HepG2 (cell line): ENCODE results near the gene DSTN. TPM values are rescaled to one million over a fixed set of nuclear protein-coding genes. Genes with fewer than 3 reads are reported as not detected.
A peak's percentile ranks its signal among the peaks of the same experiment; 100 is the strongest.

Experiments used
- ARHGAP35 ChIP-seq: sonication (generic); formaldehyde crosslinking; IDR thresholded peaks from 2 replicates; pipeline ENCODE4 v1.9.0; 2022; ENCODE audit warnings: mild to moderate bottlenecking, inconsistent platforms, moderate library complexity, missing genetic modification reagents, borderline replicate concordance
- ARNTL ChIP-seq: sonication (generic); formaldehyde crosslinking; IDR thresholded peaks from 2 replicates; pipeline ENCODE4 v1.4.0; 2020; ENCODE audit warnings: mild to moderate bottlenecking, missing genetic modification reagents
- CSRNP1 ChIP-seq: sonication (generic); formaldehyde crosslinking; IDR thresholded peaks from 2 replicates; pipeline ENCODE4 v1.8.1; 2023; ENCODE audit warnings: mild to moderate bottlenecking, missing genetic modification reagents
- FOXP1 ChIP-seq, 2 experiments: fragments of 450-650 bp in 1 of 2; IDR thresholded peaks; 2 replicates each; pipeline ENCODE4 v1.6.1; 2017 to 2018; ENCODE audit warnings: antibody characterized with exemption in 1 of 2
- MTA1 ChIP-seq: sonication (generic); formaldehyde crosslinking; IDR thresholded peaks from 2 replicates; pipeline ENCODE4 v1.4.0; 2020; ENCODE audit warnings: missing genetic modification reagents, mild to moderate bottlenecking, borderline replicate concordance
- MTERF4 ChIP-seq: sonication (generic); formaldehyde crosslinking; IDR thresholded peaks from 2 replicates; pipeline ENCODE4 v1.8.0; 2023; ENCODE audit warnings: mild to moderate bottlenecking, missing genetic modification reagents
- NFYC ChIP-seq: IDR thresholded peaks from 2 replicates; pipeline ENCODE4 v1.6.1; 2016; ENCODE audit warnings: missing genetic modification reagents, missing compliant biosample characterization
- NR3C1 ChIP-seq: sonication (generic); formaldehyde crosslinking; IDR thresholded peaks from 2 replicates; pipeline ENCODE4 v1.4.0; 2020; ENCODE audit warnings: missing genetic modification reagents
- PREB ChIP-seq: sonication (generic); formaldehyde crosslinking; IDR thresholded peaks from 2 replicates; pipeline ENCODE4 v1.4.0; 2020; ENCODE audit warnings: missing genetic modification reagents
- RFX1 ChIP-seq: fragments of 450-650 bp; IDR thresholded peaks from 2 replicates; pipeline ENCODE4 v1.6.1; 2017
- RFX3 ChIP-seq: IDR thresholded peaks from 2 replicates; pipeline ENCODE4 v1.6.1; 2016; ENCODE audit warnings: missing biosample characterization, missing genetic modification reagents
- SMAD3 ChIP-seq: sonication (generic); formaldehyde crosslinking; IDR thresholded peaks from 2 replicates; pipeline ENCODE4 v1.4.0; 2020; ENCODE audit warnings: missing genetic modification reagents
- THYN1 ChIP-seq: sonication (generic); formaldehyde crosslinking; IDR thresholded peaks from 2 replicates; pipeline ENCODE4 v1.8.1; 2023; ENCODE audit warnings: low read depth, mild to moderate bottlenecking, moderate library complexity, missing genetic modification reagents, borderline replicate concordance
- TOPORS ChIP-seq: sonication (generic); formaldehyde crosslinking; IDR thresholded peaks from 2 replicates; pipeline ENCODE4 v1.8.0; 2023; ENCODE audit warnings: mild to moderate bottlenecking, missing genetic modification reagents
- ZFY ChIP-seq: sonication (generic); formaldehyde crosslinking; IDR thresholded peaks from 2 replicates; pipeline ENCODE4 v1.4.0; 2020; ENCODE audit warnings: missing genetic modification reagents
- ZNF280B ChIP-seq: sonication (generic); formaldehyde crosslinking; IDR thresholded peaks from 2 replicates; pipeline ENCODE4 v1.5.0; 2020; ENCODE audit warnings: missing genetic modification reagents, mild to moderate bottlenecking, borderline replicate concordance
- ZNF598 ChIP-seq: sonication (generic); formaldehyde crosslinking; IDR thresholded peaks from 2 replicates; pipeline ENCODE4 v1.5.1; 2020; ENCODE audit warnings: mild to moderate bottlenecking, missing genetic modification reagents, borderline replicate concordance
- polyA plus RNA-seq, 8 experiments: library from polyadenylated mRNA; depleted of rRNA in 3 of 8; stranded (reverse) in 7 of 8; unstranded in 1 of 8; fragments of >200 nt; fragmentation: Illumina TruSeq in 4 of 8; extraction: Trizol in 4 of 8; gene quantifications; 2 replicates each; pipeline versions ENCODE4 v1.2.1 to v1.2.3, GENCODE V29; 2011 to 2016; ENCODE audit warnings: low read depth in 4 of 8, missing spikeins in 1 of 8, mixed read lengths in 1 of 8; ENCODE audit not compliant: insufficient read depth in 1 of 8
- total RNA-seq, 5 experiments: library from RNA; depleted of rRNA; stranded (reverse); fragments of >200 nt; fragmentation: Illumina TruSeq; extraction: Trizol; gene quantifications; 2 replicates each; pipeline ENCODE4 v1.2.3, GENCODE V29; 2016; ENCODE audit warnings: low read depth in 1 of 5
- TF ChIP-seq, protein P1 (sequence below): sonication (generic); formaldehyde crosslinking; IDR thresholded peaks from 2 replicates; pipeline ENCODE4 v1.5.1; 2020; ENCODE audit warnings: mild to moderate bottlenecking, missing genetic modification reagents, moderate library complexity
- TF ChIP-seq, protein P2 (sequence below): sonication (generic); formaldehyde crosslinking; IDR thresholded peaks from 2 replicates; pipeline ENCODE4 v1.8.0; 2022; ENCODE audit warnings: mild to moderate bottlenecking, missing genetic modification reagents, moderate library complexity
- TF ChIP-seq, protein P3 (sequence below): sonication (generic); formaldehyde crosslinking; IDR thresholded peaks from 2 replicates; pipeline ENCODE4 v1.8.0; 2022; ENCODE audit warnings: mild to moderate bottlenecking, missing genetic modification reagents, moderate library complexity

The DSTN gene
- total and polyA plus RNA-seq, 2 of the 13 experiments (the other 11 are each of a cell fraction or from before 2014, with no cell fraction given) = 27.6 to 106 TPM

- TF ChIP-seq, protein P1, sequence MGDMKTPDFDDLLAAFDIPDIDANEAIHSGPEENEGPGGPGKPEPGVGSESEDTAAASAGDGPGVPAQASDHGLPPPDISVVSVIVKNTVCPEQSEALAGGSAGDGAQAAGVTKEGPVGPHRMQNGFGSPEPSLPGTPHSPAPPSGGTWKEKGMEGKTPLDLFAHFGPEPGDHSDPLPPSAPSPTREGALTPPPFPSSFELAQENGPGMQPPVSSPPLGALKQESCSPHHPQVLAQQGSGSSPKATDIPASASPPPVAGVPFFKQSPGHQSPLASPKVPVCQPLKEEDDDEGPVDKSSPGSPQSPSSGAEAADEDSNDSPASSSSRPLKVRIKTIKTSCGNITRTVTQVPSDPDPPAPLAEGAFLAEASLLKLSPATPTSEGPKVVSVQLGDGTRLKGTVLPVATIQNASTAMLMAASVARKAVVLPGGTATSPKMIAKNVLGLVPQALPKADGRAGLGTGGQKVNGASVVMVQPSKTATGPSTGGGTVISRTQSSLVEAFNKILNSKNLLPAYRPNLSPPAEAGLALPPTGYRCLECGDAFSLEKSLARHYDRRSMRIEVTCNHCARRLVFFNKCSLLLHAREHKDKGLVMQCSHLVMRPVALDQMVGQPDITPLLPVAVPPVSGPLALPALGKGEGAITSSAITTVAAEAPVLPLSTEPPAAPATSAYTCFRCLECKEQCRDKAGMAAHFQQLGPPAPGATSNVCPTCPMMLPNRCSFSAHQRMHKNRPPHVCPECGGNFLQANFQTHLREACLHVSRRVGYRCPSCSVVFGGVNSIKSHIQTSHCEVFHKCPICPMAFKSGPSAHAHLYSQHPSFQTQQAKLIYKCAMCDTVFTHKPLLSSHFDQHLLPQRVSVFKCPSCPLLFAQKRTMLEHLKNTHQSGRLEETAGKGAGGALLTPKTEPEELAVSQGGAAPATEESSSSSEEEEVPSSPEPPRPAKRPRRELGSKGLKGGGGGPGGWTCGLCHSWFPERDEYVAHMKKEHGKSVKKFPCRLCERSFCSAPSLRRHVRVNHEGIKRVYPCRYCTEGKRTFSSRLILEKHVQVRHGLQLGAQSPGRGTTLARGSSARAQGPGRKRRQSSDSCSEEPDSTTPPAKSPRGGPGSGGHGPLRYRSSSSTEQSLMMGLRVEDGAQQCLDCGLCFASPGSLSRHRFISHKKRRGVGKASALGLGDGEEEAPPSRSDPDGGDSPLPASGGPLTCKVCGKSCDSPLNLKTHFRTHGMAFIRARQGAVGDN (CRISPR knock-in tag) = no peak; the same call in 1 of the 2 replicates
- TF ChIP-seq SMAD3 (CRISPR knock-in tag) (no peak), CSRNP1 (no peak), NR3C1 (CRISPR knock-in tag) (no peak), RFX3 (no peak), ZNF280B (CRISPR knock-in tag) (0 out of 2 replicates have a peak, but pooled peaks have one; percentile 32), THYN1 (CRISPR knock-in tag) (no peak), FOXP1 (IDR thresholded peaks at IDR 0.05) (no peak), FOXP1 (CRISPR knock-in tag; IDR thresholded peaks at IDR 0.05) (no peak), PREB (no peak), NFYC (no peak), MTERF4 (CRISPR knock-in tag) (no peak), ARNTL (CRISPR knock-in tag) (no peak), ZNF598 (CRISPR knock-in tag) (no peak), RFX1 (no peak), ZFY (CRISPR knock-in tag) (no peak), MTA1 (CRISPR knock-in tag) (no peak), ARHGAP35 (CRISPR knock-in tag) (no peak), TOPORS (CRISPR knock-in tag) (no peak)
- TF ChIP-seq, protein P2, sequence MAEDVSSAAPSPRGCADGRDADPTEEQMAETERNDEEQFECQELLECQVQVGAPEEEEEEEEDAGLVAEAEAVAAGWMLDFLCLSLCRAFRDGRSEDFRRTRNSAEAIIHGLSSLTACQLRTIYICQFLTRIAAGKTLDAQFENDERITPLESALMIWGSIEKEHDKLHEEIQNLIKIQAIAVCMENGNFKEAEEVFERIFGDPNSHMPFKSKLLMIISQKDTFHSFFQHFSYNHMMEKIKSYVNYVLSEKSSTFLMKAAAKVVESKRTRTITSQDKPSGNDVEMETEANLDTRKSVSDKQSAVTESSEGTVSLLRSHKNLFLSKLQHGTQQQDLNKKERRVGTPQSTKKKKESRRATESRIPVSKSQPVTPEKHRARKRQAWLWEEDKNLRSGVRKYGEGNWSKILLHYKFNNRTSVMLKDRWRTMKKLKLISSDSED (CRISPR knock-in tag) = no peak
- TF ChIP-seq, protein P3, sequence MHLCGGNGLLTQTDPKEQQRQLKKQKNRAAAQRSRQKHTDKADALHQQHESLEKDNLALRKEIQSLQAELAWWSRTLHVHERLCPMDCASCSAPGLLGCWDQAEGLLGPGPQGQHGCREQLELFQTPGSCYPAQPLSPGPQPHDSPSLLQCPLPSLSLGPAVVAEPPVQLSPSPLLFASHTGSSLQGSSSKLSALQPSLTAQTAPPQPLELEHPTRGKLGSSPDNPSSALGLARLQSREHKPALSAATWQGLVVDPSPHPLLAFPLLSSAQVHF (CRISPR knock-in tag) = peak; percentile 42; the same call in 1 of the 2 replicates
Measured at GRCh38 chr20:17611290-17611539, 41.3 kb downstream of the DSTN start (continued).
